GM19025 (cell line): ENCODE data around the gene ADK.
A peak's percentile ranks its signal among the peaks of the same experiment; 100 is the strongest.

ENCODE experiments used
- ATAC-seq: cut with Tn5 transposase; IDR thresholded peaks from one replicate; pipeline ENCODE4 v1.9.1; 2021; ENCODE audit warnings: mild to moderate bottlenecking, low read depth, moderate library complexity; ENCODE audit not compliant: unreplicated experiment

ADK gene

DNA sequence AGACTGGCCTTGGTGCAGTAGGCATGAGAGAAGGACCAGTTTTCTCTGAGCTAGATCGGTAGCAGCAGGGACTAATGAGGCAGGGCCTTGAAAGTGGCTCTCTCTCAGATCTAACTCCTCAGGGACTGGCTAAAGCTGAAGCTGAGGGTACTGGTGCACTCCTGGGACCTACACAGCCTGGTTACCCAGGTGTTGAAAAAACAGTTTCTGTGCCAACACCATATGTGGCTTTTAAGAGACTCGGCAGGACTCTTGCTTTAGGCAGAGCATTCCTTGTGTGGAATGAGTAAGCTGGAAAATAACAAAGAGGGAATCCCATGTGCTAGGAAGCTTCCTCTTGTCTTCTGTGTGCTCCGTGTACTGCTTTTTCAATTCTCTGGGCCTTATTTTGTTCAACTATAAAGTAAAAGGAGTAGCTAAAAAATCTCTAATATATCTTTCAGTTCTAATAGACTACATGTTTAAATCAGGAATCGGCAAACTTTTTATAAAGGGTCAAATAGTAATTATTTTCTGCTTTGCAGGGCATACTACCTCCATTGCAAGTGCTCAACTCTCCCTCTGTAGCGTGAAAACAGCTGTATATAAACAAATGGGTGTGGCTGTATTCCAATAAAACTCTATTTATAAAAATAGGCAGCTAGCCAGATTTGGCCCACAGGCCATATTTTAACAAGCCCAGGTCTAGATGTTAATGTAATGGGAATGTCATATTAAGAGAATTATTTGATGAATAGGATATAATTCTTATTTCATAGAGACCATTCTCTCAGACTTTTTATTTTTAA is 489.3 kb downstream of the ADK start:
- no peak for ATAC-seq

DNA sequence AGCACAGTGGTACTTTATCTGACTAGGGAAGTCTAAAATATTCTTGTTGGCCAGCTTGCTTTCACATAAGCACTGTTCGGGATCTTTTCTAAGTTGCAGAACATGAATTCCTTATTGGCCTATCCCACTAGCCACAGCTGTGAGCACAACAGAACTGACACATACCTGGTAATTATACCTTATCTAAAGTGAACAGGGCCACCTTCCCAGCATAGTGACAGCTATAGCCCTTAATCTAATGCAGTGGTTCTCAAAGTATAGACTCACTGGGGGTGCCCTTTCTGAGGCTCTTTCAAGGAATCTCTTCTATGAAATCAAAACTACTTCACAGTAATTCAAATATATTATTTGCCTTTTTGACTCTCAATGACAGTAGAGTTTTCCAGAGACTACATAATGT is 490.6 kb downstream of the ADK start:
- ATAC-seq, result no peak

GRCh38 chr10:74642901-74643595 is 492.0 kb downstream of the ADK start:
- no peak for ATAC-seq

DNA sequence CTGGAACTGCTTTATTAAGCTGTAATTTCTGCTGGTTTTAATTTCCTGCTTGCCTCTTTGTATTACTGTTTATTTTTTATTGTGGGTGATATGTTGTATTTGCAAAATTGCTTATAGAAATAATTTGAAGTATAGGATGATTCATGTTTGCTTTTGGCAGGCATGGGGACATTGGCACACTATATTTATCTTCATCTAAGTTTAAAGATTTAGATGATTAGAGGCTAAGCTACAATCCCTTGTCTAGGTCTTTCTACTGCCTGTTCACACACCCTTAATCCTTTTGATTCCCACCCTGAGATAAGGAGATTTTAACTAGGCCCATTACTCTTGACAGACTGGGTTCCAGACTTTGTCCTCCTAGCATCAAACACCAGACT is 492.6 kb downstream of the ADK start:
- ATAC-seq, result no peak

GRCh38 chr10:74644738-74645137 is 493.7 kb downstream of the ADK start:
- ATAC-seq, result no peak

- no peak for ATAC-seq
These were observed 494.7 kb downstream of the ADK start for GRCh38 chr10:74645692-74646091.

- no peak for ATAC-seq
These were observed 499.6 kb downstream of the ADK start for GRCh38 chr10:74650613-74651012.

DNA sequence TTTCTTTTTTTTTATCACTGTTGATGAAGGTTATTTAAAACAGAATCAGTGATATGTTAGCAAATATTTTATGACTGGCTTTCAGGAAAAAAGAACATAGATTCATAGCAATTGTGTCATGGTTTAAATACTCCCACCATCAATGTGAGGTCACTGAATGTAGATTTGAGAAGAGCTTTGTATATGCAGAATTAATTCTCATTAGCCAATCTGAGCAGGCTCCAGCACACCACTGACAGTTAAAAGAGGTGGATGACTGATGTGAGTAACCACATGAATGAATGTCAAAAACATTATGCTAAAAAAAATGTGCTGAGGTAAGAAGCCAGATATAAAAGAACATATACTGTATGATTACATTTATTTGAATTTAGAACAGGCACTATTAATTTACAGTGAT is 500.5 kb downstream of the ADK start:
- no peak for ATAC-seq

DNA sequence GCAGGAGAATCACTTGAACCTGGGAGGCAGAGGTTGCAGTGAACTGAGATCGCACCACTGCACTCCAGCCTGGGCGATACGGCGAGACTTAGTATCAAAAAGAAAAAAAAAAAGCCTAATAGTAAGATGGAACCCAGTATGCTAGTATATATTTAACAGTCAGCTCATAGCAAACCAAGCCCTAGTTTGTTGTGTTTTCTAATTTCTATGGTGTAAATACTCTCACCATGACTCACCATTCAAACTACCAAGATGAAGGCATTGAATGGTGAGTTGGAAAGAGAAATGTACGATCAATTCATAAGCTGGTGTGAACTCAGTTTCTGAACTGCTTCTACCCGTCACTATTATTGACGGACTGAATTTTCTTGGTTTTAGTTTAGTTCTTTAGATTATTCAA is 501.6 kb downstream of the ADK start:
- ATAC-seq, result no peak

- no peak for ATAC-seq
These were observed 507.5 kb downstream of the ADK start for GRCh38 chr10:74658511-74658910.

GRCh38 chr10:74662635-74663034 is 511.6 kb downstream of the ADK start:
- ATAC-seq, result no peak

GRCh38 chr10:74669210-74669609 is 518.2 kb downstream of the ADK start:
- no peak for ATAC-seq

DNA sequence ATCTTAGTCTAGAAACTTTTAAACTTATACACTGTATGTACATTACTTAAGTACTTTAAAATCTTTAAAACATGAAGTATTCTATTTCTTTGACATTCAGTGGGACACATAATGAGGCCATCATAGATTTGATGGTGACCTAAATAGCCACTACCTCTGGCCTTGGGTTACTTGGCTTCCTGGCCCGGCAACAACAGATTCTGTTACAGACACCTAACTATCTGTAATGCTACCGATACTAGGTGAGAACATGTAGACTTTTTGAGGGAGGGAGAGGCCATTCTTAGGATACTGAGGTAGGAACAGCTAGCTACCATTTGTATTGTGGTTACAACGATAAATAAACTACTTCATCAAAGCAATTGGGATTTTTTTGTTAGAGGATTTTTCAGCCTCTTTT is 520.7 kb downstream of the ADK start:
- ATAC-seq, result no peak

DNA sequence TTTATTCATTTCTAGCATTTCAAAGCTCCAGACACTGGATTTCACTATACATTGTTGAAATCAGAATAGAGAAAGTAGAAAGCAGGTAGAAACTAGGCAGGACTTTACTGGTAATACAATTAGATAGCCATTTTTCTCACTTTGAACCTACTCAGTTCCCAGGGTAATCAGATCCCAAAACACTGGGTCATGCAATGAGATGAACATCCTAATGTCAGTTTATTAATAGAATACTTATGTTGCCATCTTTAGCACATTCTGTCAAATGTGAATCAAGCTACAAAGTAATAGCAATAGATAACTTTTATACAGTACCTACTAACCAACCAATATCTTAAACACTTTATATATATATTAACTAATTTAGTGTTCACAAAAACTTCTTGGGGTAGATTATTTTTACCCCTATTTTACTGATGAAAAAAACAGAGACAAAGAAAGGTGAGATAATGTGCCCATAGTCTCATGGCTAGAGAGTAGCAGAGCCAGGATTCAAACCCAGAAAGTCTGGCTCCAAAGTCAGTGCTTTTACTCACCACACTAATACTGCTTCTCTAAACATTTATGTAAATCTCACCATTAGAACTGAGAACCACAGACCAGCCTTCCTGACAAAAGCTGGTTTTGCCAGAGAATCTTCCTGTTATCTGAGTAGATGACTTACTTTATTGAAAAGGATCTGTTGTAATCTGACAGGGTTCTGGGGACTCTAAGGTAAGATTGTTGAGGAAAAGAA is 521.6 kb downstream of the ADK start:
- no peak for ATAC-seq

GRCh38 chr10:74674927-74675326 is 523.9 kb downstream of the ADK start:
- ATAC-seq, result no peak

GRCh38 chr10:74675484-74675883 is 524.5 kb downstream of the ADK start:
- ATAC-seq, result no peak

GRCh38 chr10:74677951-74678350 is 526.9 kb downstream of the ADK start:
- peak; percentile 63 for ATAC-seq

GRCh38 chr10:74681917-74682627 is 531.1 kb downstream of the ADK start:
- ATAC-seq, result no peak

DNA sequence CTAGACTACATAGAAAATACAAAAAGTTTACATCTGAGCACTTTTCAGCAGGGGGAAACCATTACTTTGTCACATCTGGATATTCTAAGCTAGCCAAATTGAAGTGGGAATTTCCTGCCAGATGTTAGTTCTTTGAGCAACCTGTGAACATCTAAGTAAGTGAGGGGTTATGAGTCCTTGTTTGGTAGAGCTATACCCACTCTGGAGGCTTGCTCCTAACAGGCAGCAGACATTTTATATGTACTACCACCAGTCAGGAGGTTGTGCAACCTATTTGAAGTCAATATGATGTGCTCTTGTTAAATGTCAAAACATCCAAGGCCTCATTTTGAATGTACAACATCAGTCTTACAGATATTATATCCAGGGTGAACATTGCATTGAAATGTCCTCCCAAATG is 532.0 kb downstream of the ADK start:
- no peak for ATAC-seq

- no peak for ATAC-seq
These were observed 532.8 kb downstream of the ADK start for GRCh38 chr10:74683621-74684364.
